ENCODE measurements around the gene SLC39A11. TPM values are rescaled to one million over a fixed set of nuclear protein-coding genes. Genes with fewer than 3 reads are reported as not detected.

SLC39A11 gene
- total RNA-seq, 1 experiment from 2014 or later, result 18.9 TPM

DNA sequence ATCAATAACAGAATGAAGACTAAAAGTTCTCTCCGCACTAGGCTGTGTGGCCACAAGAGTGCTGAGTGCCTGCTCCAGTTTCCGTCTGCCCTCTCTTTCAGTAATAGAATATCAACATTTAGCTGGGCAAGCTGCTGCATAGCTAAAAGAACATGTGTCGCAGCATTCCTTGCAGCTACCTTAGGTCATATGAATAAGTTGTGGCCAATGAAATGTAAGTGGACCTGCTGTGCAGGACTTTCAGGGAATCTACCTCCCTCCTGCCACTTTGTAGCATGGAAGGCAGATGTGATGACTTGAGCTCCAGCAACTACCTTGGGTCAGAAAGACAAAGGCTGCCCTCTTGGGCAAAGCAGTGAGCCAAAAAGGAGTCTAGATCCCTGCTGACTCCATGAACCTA, 25.4 kb downstream of the SLC39A11 start (continued):
- TF ChIP-seq, protein P1, sequence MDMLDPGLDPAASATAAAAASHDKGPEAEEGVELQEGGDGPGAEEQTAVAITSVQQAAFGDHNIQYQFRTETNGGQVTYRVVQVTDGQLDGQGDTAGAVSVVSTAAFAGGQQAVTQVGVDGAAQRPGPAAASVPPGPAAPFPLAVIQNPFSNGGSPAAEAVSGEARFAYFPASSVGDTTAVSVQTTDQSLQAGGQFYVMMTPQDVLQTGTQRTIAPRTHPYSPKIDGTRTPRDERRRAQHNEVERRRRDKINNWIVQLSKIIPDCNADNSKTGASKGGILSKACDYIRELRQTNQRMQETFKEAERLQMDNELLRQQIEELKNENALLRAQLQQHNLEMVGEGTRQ (CRISPR knock-in tag; IDR thresholded peaks at IDR 0.05), result no peak
- TF ChIP-seq SP1 (CRISPR knock-in tag; conservative IDR thresholded peaks at IDR 0.05) (no peak), JAZF1 (CRISPR knock-in tag; IDR thresholded peaks at IDR 0.05) (no peak), CREM (CRISPR knock-in tag; IDR thresholded peaks at IDR 0.05) (no peak), ETV6 (CRISPR knock-in tag; IDR thresholded peaks at IDR 0.05) (no peak)
- TF ChIP-seq, protein P2, sequence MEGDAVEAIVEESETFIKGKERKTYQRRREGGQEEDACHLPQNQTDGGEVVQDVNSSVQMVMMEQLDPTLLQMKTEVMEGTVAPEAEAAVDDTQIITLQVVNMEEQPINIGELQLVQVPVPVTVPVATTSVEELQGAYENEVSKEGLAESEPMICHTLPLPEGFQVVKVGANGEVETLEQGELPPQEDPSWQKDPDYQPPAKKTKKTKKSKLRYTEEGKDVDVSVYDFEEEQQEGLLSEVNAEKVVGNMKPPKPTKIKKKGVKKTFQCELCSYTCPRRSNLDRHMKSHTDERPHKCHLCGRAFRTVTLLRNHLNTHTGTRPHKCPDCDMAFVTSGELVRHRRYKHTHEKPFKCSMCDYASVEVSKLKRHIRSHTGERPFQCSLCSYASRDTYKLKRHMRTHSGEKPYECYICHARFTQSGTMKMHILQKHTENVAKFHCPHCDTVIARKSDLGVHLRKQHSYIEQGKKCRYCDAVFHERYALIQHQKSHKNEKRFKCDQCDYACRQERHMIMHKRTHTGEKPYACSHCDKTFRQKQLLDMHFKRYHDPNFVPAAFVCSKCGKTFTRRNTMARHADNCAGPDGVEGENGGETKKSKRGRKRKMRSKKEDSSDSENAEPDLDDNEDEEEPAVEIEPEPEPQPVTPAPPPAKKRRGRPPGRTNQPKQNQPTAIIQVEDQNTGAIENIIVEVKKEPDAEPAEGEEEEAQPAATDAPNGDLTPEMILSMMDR (IDR thresholded peaks at IDR 0.05), result no peak

DNA sequence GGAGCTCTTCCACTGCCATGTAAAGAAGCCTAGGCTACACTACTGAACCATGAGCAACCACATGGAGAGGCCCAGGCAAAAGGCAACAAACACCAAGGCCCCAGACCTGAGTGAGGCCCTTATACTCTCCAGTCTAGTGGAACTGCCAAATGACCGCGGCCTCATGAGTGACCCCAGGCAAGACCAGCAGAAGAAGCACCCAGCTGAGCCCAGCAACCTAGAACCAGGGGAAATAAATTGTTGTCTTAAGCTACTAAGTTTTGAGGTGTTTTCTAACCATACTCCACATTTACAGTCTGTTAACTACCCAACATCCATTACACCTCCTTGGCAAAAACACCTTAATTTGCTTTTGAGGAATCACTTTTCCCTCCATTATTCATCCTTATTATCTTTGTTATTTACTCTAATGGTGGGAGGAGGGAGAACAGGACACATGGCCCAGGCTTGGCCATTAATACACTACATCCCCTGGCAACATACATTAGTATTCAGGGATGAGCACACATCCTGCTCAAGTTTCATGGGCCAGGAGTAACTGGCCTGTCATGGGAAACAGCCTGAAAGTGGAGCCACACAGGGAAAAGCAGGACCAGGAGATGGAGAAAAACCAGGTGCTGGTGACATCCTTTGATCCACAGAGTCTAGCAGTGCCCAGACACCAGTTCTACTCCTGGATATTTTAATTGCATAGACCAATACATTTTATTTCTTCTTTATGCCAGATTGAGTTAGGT, 26.2 kb downstream of the SLC39A11 start:
- Mint-ChIP-seq H3K9me3 (peaks cover 23% of the 10 kb centered on the region), H3K27me3 (ENCODE audit: low read depth) (no peaks in the 10 kb centered on the region), H3K27ac (no peak overlapping the region), H3K4me1 (0 out of 2 replicates have a peak, but pooled peaks cover 3% of the 10 kb centered on the region), H3K36me3 (peaks cover 9% of the 10 kb centered on the region), H3K4me3 (no peak overlapping the region)
- no peak for TF ChIP-seq ATF1 (CRISPR knock-in tag; IDR thresholded peaks at IDR 0.05)
- TF ChIP-seq, protein P3, sequence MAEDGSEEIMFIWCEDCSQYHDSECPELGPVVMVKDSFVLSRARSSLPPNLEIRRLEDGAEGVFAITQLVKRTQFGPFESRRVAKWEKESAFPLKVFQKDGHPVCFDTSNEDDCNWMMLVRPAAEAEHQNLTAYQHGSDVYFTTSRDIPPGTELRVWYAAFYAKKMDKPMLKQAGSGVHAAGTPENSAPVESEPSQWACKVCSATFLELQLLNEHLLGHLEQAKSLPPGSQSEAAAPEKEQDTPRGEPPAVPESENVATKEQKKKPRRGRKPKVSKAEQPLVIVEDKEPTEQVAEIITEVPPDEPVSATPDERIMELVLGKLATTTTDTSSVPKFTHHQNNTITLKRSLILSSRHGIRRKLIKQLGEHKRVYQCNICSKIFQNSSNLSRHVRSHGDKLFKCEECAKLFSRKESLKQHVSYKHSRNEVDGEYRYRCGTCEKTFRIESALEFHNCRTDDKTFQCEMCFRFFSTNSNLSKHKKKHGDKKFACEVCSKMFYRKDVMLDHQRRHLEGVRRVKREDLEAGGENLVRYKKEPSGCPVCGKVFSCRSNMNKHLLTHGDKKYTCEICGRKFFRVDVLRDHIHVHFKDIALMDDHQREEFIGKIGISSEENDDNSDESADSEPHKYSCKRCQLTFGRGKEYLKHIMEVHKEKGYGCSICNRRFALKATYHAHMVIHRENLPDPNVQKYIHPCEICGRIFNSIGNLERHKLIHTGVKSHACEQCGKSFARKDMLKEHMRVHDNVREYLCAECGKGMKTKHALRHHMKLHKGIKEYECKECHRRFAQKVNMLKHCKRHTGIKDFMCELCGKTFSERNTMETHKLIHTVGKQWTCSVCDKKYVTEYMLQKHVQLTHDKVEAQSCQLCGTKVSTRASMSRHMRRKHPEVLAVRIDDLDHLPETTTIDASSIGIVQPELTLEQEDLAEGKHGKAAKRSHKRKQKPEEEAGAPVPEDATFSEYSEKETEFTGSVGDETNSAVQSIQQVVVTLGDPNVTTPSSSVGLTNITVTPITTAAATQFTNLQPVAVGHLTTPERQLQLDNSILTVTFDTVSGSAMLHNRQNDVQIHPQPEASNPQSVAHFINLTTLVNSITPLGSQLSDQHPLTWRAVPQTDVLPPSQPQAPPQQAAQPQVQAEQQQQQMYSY (CRISPR knock-in tag; IDR thresholded peaks at IDR 0.05), result no peak
- POLR2A ChIA-PET, result interaction anchor here (0.5 kb wide), 1 partner anchor 11 kb away, joined by 4 read pairs; no protein-coding TSS in a partner anchor
- DNase-seq (ENCODE audit: low spot score), result no peak
- no peak for ATAC-seq
- CTCF ChIA-PET, result no interaction called here

DNA sequence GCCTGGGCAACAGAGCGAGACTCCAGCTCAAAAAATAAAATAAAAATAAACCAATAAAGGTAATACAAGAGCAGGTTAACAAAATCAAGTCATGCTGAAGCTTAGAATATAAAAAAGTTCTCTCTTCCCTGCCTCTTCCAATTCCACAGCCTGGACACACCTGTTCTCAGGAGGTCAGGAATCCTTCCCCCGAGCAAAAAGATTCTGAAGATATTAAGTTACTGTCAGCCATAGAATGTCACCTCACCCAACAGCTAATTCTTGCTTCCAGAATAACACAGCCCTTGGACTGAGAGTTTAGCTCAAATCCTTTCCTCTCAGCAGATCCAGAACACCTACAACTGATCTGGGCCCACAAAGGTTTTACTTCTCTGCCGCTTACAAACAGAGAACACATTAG, 27.1 kb downstream of the SLC39A11 start:
- H3K4me3 Mint-ChIP-seq, result no peak overlapping the region
- DNase-seq (ENCODE audit: low spot score) (no peak), ATAC-seq (no peak)
- no peak overlapping the region for H3K27ac Mint-ChIP-seq
- H3K27me3 Mint-ChIP-seq (ENCODE audit: low read depth), result no peaks in the 10 kb centered on the region
- H3K36me3 Mint-ChIP-seq, result peaks cover 9% of the 10 kb centered on the region; the same call in 1 of the 2 replicates
- ChIA-PET CTCF (no interaction called here), POLR2A (no interaction called here)
- peaks cover 17% of the 10 kb centered on the region for H3K9me3 Mint-ChIP-seq
- 0 out of 2 replicates have a peak, but pooled peaks cover 3% of the 10 kb centered on the region for H3K4me1 Mint-ChIP-seq
- TF ChIP-seq, protein P4, sequence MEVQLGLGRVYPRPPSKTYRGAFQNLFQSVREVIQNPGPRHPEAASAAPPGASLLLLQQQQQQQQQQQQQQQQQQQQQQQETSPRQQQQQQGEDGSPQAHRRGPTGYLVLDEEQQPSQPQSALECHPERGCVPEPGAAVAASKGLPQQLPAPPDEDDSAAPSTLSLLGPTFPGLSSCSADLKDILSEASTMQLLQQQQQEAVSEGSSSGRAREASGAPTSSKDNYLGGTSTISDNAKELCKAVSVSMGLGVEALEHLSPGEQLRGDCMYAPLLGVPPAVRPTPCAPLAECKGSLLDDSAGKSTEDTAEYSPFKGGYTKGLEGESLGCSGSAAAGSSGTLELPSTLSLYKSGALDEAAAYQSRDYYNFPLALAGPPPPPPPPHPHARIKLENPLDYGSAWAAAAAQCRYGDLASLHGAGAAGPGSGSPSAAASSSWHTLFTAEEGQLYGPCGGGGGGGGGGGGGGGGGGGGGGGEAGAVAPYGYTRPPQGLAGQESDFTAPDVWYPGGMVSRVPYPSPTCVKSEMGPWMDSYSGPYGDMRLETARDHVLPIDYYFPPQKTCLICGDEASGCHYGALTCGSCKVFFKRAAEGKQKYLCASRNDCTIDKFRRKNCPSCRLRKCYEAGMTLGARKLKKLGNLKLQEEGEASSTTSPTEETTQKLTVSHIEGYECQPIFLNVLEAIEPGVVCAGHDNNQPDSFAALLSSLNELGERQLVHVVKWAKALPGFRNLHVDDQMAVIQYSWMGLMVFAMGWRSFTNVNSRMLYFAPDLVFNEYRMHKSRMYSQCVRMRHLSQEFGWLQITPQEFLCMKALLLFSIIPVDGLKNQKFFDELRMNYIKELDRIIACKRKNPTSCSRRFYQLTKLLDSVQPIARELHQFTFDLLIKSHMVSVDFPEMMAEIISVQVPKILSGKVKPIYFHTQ (CRISPR knock-in tag; IDR thresholded peaks at IDR 0.05), result no peak
- no peak for TF ChIP-seq EMX1 (CRISPR knock-in tag; IDR thresholded peaks at IDR 0.05)
- no peak for TF ChIP-seq TCF7 (CRISPR knock-in tag; IDR thresholded peaks at IDR 0.05; ENCODE audit: low read depth)
- TF ChIP-seq ZNF121 (CRISPR knock-in tag; IDR thresholded peaks at IDR 0.05), result no peak
- TF ChIP-seq, protein P2 (IDR thresholded peaks at IDR 0.05), result no peak
- no peak for TF ChIP-seq ESRRA (CRISPR knock-in tag; IDR thresholded peaks at IDR 0.05; ENCODE audit: borderline replicate concordance)
- TF ChIP-seq, protein P5, sequence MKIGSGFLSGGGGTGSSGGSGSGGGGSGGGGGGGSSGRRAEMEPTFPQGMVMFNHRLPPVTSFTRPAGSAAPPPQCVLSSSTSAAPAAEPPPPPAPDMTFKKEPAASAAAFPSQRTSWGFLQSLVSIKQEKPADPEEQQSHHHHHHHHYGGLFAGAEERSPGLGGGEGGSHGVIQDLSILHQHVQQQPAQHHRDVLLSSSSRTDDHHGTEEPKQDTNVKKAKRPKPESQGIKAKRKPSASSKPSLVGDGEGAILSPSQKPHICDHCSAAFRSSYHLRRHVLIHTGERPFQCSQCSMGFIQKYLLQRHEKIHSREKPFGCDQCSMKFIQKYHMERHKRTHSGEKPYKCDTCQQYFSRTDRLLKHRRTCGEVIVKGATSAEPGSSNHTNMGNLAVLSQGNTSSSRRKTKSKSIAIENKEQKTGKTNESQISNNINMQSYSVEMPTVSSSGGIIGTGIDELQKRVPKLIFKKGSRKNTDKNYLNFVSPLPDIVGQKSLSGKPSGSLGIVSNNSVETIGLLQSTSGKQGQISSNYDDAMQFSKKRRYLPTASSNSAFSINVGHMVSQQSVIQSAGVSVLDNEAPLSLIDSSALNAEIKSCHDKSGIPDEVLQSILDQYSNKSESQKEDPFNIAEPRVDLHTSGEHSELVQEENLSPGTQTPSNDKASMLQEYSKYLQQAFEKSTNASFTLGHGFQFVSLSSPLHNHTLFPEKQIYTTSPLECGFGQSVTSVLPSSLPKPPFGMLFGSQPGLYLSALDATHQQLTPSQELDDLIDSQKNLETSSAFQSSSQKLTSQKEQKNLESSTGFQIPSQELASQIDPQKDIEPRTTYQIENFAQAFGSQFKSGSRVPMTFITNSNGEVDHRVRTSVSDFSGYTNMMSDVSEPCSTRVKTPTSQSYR (CRISPR knock-in tag; IDR thresholded peaks at IDR 0.05), result no peak
- TF ChIP-seq NFYB (CRISPR knock-in tag; conservative IDR thresholded peaks at IDR 0.05; ENCODE audit: low read depth), result no peak
- TF ChIP-seq RELA (CRISPR knock-in tag; IDR thresholded peaks at IDR 0.05; ENCODE audit: borderline replicate concordance), result no peak
